ENCODE results near the gene NUDCD3. TPM values are rescaled to one million over a fixed set of nuclear protein-coding genes. Genes with fewer than 3 reads are reported as not detected.
"Not testable (repeated sequence)": the region's sequence is repeated elsewhere in the genome, so short reads cannot be mapped to it uniquely, and the experiment has no call there.

NUDCD3 gene
- total RNA-seq, 1 donor from 2014 or later: 91.0 TPM

DNA sequence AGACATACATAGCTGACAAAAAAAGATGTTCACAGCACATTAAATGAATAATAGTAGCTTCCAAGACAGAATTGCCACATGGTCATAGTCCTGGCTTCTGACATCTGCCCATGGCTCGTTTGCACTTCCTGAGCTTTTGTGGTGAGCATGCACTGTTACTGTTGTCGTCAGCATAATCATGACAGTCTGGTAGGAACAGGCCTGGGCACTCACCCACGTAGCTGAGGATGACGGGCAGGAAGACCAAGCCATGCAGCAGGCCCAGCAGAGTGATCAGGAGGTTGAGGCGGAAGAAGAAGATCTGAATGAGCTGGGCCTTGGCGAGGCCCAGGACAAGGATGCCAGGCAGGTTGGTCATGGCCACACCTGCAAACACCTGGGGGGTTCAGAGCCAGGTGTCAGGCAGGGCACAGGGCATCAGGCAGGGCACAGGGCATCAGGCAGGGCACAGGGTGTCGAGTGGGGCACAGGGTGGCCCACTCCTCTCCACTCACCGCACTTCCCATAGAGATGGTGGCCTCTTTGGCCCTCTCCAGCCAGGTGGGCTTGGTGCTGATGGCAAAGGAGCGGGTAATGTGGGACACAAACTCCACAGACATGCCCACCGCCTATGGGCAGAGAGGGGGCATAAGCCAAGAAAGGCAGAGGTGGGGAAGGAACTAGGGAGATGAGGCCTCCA is 25.3 kb upstream of the NUDCD3 start:
- Histone ChIP-seq H3K9me3 (no peaks in the 10 kb centered on the region), H3K27ac (no peak overlapping the region), H3K27me3 (no peaks in the 10 kb centered on the region), H3K4me3 (no peak overlapping the region), H3K4me1 (no peaks in the 10 kb centered on the region), H3K36me3 (no peaks in the 10 kb centered on the region)
- DNase-seq (no peak), ATAC-seq (no peak)
- TF ChIP-seq, protein P1, sequence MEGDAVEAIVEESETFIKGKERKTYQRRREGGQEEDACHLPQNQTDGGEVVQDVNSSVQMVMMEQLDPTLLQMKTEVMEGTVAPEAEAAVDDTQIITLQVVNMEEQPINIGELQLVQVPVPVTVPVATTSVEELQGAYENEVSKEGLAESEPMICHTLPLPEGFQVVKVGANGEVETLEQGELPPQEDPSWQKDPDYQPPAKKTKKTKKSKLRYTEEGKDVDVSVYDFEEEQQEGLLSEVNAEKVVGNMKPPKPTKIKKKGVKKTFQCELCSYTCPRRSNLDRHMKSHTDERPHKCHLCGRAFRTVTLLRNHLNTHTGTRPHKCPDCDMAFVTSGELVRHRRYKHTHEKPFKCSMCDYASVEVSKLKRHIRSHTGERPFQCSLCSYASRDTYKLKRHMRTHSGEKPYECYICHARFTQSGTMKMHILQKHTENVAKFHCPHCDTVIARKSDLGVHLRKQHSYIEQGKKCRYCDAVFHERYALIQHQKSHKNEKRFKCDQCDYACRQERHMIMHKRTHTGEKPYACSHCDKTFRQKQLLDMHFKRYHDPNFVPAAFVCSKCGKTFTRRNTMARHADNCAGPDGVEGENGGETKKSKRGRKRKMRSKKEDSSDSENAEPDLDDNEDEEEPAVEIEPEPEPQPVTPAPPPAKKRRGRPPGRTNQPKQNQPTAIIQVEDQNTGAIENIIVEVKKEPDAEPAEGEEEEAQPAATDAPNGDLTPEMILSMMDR (IDR thresholded peaks at IDR 0.05): no peak
- intact Hi-C loops (cut with DNase I): no loop called here

DNA sequence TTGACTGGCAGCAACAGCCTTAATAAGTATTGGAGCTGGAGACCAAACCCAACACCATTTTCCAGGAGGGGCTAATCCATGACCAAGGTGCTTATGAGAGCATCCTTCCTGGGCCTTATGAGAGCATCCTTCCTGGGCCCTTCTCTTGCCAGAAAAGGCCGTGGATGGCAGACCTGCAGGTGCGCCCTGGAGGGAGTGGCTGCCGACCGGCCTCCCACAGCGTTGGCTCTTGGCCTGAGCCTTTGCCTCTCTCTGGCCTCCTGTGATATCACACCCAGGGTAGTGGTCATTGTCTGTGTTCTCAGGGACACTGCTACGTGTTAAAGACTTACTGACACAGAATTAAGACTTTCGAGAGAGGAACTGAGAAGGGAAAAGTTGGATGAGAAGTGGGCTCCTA is 22.3 kb upstream of the NUDCD3 start:
- H3K9me3 ChIP-seq: no peaks in the 10 kb centered on the region
- TF ChIP-seq, protein P1 (IDR thresholded peaks at IDR 0.05): no peak
- no peaks in the 10 kb centered on the region for H3K36me3 ChIP-seq
- ATAC-seq (peak; percentile 14), DNase-seq (no peak)
- no peak overlapping the region for H3K27ac ChIP-seq
- no peaks in the 10 kb centered on the region for H3K4me1 ChIP-seq
- H3K27me3 ChIP-seq: no peaks in the 10 kb centered on the region
- intact Hi-C loops (cut with DNase I): no loop called here
- no peak overlapping the region for H3K4me3 ChIP-seq

DNA sequence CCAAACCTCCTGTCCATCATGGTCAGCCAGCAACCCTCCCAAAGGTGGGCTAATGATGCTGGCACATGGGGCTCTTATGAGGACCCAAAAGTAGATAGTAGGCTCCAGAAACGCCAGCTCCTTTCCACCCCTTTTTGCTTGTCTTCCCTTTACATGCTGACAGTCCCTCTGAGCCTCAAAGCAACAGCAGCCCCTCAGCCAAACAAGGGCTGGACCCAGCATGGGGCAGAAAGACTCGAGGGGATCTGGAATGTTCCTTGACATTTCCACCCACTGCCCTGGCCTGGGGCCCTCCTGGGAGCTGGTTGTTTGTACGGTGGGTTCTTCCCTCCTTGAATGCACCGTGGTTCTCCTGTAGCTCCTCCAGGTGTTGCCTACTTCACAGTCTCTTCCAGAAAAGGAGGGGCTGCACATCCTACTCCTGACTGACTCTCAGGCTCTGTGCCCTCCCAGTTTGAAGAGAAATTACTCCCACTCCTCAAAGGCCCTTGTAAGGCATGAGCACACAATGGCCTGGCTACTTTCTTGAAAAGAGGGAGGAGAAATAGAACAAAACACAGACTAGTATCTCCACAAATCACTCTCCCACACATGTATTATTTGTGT is 21.5 kb upstream of the NUDCD3 start:
- DNase-seq: no peak
- no peak overlapping the region for H3K27ac ChIP-seq
- H3K36me3 ChIP-seq: no peaks in the 10 kb centered on the region
- ATAC-seq: no peak
- no peaks in the 10 kb centered on the region for H3K9me3 ChIP-seq
- no peaks in the 10 kb centered on the region for H3K4me1 ChIP-seq
- TF ChIP-seq, protein P1 (IDR thresholded peaks at IDR 0.05): no peak
- H3K4me3 ChIP-seq: no peak overlapping the region
- intact Hi-C loops (cut with DNase I): no loop called here
- no peaks in the 10 kb centered on the region for H3K27me3 ChIP-seq

DNA sequence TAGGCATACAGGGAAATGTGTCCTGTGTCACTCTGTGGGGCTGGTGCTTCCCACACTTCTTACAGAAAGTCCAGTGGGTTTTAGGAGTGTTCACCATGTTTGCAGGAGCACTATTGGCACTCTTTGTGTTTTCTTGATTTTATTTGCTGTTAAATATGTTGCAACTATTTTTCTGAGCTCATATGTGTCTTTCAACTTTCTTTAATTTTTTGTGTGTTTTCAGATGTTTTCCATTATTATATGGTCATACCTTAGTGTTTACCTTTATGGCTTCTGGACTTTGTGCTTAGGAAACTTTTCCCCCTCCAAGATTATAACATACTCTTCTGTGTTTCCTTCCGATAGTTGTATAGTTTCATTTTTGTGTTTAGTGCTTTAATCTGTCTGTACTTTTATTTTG is 20.8 kb upstream of the NUDCD3 start:
- ATAC-seq (no peak), DNase-seq (no peak)
- H3K9me3 ChIP-seq: no peaks in the 10 kb centered on the region
- no peaks in the 10 kb centered on the region for H3K27me3 ChIP-seq
- H3K4me1 ChIP-seq: no peaks in the 10 kb centered on the region
- H3K4me3 ChIP-seq: no peak overlapping the region
- TF ChIP-seq, protein P1 (IDR thresholded peaks at IDR 0.05): no peak
- H3K36me3 ChIP-seq: no peaks in the 10 kb centered on the region
- no peak overlapping the region for H3K27ac ChIP-seq
- intact Hi-C loops (cut with DNase I): no loop called here

DNA sequence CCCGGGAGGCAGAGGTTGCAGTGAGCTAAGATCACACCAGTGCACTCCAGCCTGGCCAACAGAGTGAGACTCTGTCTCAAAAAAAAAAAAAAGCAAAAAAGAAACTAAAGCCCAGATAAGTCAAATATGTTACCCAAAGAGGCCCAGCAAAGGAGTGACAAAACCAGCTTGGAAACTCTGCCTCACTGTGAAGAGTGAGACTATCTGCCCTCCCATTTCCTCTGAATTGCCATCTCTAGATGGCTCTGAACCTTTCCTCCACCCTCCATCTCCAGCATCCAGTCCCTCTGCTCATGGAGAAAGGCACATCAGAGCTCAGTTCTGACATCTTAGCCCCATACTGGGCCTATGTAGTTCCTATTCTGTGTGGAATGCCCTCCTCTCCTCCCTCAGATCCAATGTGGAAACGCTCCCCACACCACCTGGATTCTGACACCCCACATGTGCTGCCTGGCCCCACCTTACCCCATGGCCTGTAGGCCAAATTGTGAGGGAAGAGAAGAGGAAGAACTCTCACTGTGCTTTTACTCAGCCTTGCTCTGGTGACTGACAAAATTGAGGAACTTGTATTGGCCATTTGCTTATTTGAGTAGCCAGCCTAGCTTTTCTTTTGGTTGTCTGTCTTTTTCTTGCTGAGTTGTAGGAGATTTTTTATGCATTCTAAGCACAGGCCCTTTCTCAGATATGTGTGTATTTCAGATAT is 18.0 kb upstream of the NUDCD3 start:
- H3K36me3 ChIP-seq: no peaks in the 10 kb centered on the region
- H3K9me3 ChIP-seq: no peaks in the 10 kb centered on the region
- no peak for DNase-seq
- H3K4me3 ChIP-seq: no peak overlapping the region
- intact Hi-C loops (cut with DNase I): no loop called here
- TF ChIP-seq, protein P1 (IDR thresholded peaks at IDR 0.05): no peak
- no peaks in the 10 kb centered on the region for H3K4me1 ChIP-seq
- H3K27ac ChIP-seq: no peak overlapping the region
- no peaks in the 10 kb centered on the region for H3K27me3 ChIP-seq
- peak; percentile 38 for ATAC-seq

DNA sequence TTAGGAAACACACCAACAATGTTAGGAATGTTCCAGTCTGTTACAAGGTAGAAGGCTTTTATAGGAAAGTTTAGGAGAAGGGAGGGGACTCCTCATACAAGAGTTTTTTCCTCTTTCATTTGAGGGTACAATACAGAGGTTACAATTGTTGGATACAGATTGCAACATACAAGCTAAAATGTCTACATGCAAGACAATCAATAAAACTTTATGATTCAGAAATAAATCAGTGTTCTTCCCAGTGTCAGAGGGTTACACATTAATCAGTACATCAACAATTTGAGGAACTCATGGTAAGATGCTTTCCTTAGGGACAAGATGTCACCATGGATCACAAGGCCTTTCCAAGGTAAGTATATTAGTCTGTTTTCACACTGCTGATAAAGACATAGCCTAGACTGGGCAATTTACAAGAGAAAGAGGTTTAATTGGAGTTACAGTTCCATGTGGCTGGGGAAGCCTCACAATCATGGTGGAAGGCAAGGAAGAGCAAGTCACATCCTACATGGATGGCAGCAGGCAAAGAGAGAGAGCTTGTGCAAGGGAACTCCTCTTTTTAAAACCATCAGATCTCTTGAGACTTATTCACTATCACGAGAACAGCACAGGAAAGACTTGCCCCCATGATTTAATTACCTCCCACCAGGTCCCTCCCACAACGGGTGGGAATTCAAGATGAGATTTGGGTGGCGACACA is 16.3 kb upstream of the NUDCD3 start:
- ATAC-seq; H3K4me1 ChIP-seq; H3K9me3 ChIP-seq; H3K27ac ChIP-seq; H3K36me3 ChIP-seq; intact Hi-C loops (cut with DNase I); H3K4me3 ChIP-seq; H3K27me3 ChIP-seq; DNase-seq: not testable (repeated sequence)
